OCI-LY7 (cell line): ENCODE results near the gene SLC24A4.

Source experiments
- EZH2phosphoT487 ChIP-seq: fragments of 200-600 bp; sonication (generic); IDR thresholded peaks from 2 replicates; pipeline ENCODE4 v1.6.1; 2018; ENCODE audit warnings: low read depth, borderline replicate concordance, mild to moderate bottlenecking, mixed run types, antibody characterized with exemption, low read length, moderate library complexity, mixed read lengths
- TF ChIP-seq, protein P1 (sequence below): fragments of 200-600 bp; sonication (generic); conservative IDR thresholded peaks from 2 replicates; pipeline ENCODE4 v1.5.1; 2014; ENCODE audit warnings: mild to moderate bottlenecking, antibody characterized with exemption, low read length, moderate library complexity, mixed read lengths

- TF ChIP-seq, protein P1, sequence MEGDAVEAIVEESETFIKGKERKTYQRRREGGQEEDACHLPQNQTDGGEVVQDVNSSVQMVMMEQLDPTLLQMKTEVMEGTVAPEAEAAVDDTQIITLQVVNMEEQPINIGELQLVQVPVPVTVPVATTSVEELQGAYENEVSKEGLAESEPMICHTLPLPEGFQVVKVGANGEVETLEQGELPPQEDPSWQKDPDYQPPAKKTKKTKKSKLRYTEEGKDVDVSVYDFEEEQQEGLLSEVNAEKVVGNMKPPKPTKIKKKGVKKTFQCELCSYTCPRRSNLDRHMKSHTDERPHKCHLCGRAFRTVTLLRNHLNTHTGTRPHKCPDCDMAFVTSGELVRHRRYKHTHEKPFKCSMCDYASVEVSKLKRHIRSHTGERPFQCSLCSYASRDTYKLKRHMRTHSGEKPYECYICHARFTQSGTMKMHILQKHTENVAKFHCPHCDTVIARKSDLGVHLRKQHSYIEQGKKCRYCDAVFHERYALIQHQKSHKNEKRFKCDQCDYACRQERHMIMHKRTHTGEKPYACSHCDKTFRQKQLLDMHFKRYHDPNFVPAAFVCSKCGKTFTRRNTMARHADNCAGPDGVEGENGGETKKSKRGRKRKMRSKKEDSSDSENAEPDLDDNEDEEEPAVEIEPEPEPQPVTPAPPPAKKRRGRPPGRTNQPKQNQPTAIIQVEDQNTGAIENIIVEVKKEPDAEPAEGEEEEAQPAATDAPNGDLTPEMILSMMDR = no peak
- no peak for TF ChIP-seq EZH2phosphoT487
Measured at GRCh38 chr14:92520102-92521057, 197.4 kb downstream of the SLC24A4 start.
